GM23338 (cell line): ENCODE measurements around the gene GPR82. TPM values are rescaled to one million over a fixed set of nuclear protein-coding genes. Genes with fewer than 3 reads are reported as not detected.

Source experiments
- ATAC-seq: fragments of 200-7000 bp; cut with Tn5 transposase; 3 replicates; pipeline ENCODE4 v1.9.1; 2020
- DNase-seq: peaks from one replicate; pipeline ENCODE4 v3.0.0-alpha.2; 2015; ENCODE audit warnings: low spot score
- H2AFZ ChIP-seq: fragments of 200-600 bp; sonication (generic); 2 replicates; pipeline ENCODE4 v1.8.0; 2016; ENCODE audit warnings: antibody characterized with exemption, mild to moderate bottlenecking, moderate library complexity
- H3F3A ChIP-seq: fragments of 200-600 bp; sonication (generic); replicated peaks from 2 replicates; pipeline ENCODE4 v1.8.0; 2017; ENCODE audit warnings: antibody characterized with exemption, mixed run types, low read depth
- H3K27ac ChIP-seq: fragments of 200-600 bp; sonication (generic); 2 replicates; pipeline ENCODE4 v1.6.1; 2016; ENCODE audit warnings: low read depth
- H3K27me3 ChIP-seq: fragments of 200-600 bp; sonication (generic); 2 replicates; pipeline ENCODE4 v1.8.0; 2016; ENCODE audit warnings: mild to moderate bottlenecking, mixed run types, moderate library complexity; ENCODE audit not compliant: insufficient read depth
- H3K36me3 ChIP-seq: fragments of 200-600 bp; sonication (generic); 2 replicates; pipeline ENCODE4 v1.8.0; 2016; ENCODE audit warnings: mild to moderate bottlenecking; ENCODE audit not compliant: insufficient read depth
- H3K4me1 ChIP-seq: fragments of 200-600 bp; sonication (generic); 2 replicates; pipeline ENCODE4 v1.8.0; 2016; ENCODE audit warnings: mild to moderate bottlenecking, moderate library complexity; ENCODE audit not compliant: insufficient read depth
- H3K4me2 ChIP-seq: fragments of 200-600 bp; sonication (generic); 2 replicates; pipeline ENCODE4 v1.7.1; 2017; ENCODE audit warnings: mixed run types
- H3K4me3 ChIP-seq: fragments of 200-600 bp; sonication (generic); 2 replicates; pipeline ENCODE4 v1.6.1; 2016; ENCODE audit warnings: mixed run types
- H3K79me2 ChIP-seq: fragments of 200-600 bp; sonication (generic); replicated peaks from 2 replicates; pipeline ENCODE4 v1.8.0; 2017; ENCODE audit warnings: mild to moderate bottlenecking; ENCODE audit not compliant: insufficient read depth
- H3K9me2 ChIP-seq: fragments of 200-600 bp; sonication (generic); 2 replicates; pipeline ENCODE4 v1.8.0; 2017; ENCODE audit not compliant: insufficient read depth
- H4K20me1 ChIP-seq: fragments of 200-600 bp; sonication (generic); replicated peaks from 2 replicates; pipeline ENCODE4 v1.8.0; 2017; ENCODE audit warnings: mild to moderate bottlenecking; ENCODE audit not compliant: insufficient read depth
- H3K27ac Mint-ChIP-seq: 2 replicates; pipeline ENCODE4 v1.8.0; 2020; ENCODE audit warnings: inconsistent platforms, mild to moderate bottlenecking, moderate library complexity, mixed read lengths
- H3K27me3 Mint-ChIP-seq: 3 replicates; pipeline ENCODE4 v1.8.0; 2022; ENCODE audit warnings: low read depth, mild to moderate bottlenecking, moderate library complexity, mixed read lengths, inconsistent platforms; ENCODE audit not compliant: insufficient read depth, poor library complexity
- H3K36me3 Mint-ChIP-seq: 3 replicates; pipeline ENCODE4 v1.8.0; 2021; ENCODE audit warnings: low read depth, mild to moderate bottlenecking, inconsistent platforms, moderate library complexity, mixed read lengths
- H3K4me1 Mint-ChIP-seq: 3 replicates; pipeline ENCODE4 v1.8.0; 2020; ENCODE audit warnings: mild to moderate bottlenecking, inconsistent platforms, mixed read lengths
- H3K4me3 Mint-ChIP-seq: 3 replicates; pipeline ENCODE4 v1.8.0; 2021; ENCODE audit warnings: moderate library complexity, mild to moderate bottlenecking, inconsistent platforms, mixed read lengths
- H3K9me3 Mint-ChIP-seq: 3 replicates; pipeline ENCODE4 v1.8.0; 2020; ENCODE audit warnings: moderate library complexity, mild to moderate bottlenecking, inconsistent platforms, mixed read lengths
- CREB1 ChIP-seq: fragments of 250-450 bp; sonication (Bioruptor Pico); IDR thresholded peaks from 2 replicates; pipeline ENCODE4 v1.5.0; 2020; ENCODE audit warnings: low read depth, mild to moderate bottlenecking, moderate library complexity
- EZH2 ChIP-seq: fragments of 200-600 bp; sonication (generic); IDR thresholded peaks from one replicate; pipeline ENCODE4 v1.8.0; 2017; ENCODE audit warnings: antibody characterized with exemption, mild to moderate bottlenecking, low read depth; ENCODE audit not compliant: unreplicated experiment
- NANOG ChIP-seq: IDR thresholded peaks from 2 replicates; pipeline ENCODE4 v1.6.1; 2016; ENCODE audit warnings: antibody characterized with exemption, borderline replicate concordance
- POLR2AphosphoS5 ChIP-seq: IDR thresholded peaks from 2 replicates; pipeline ENCODE4 v1.6.1; 2016; ENCODE audit warnings: antibody characterized with exemption, low read depth
- STAT1 ChIP-seq: IDR thresholded peaks from one replicate; pipeline ENCODE4 v1.6.1; 2016; ENCODE audit warnings: antibody characterized with exemption; ENCODE audit not compliant: unreplicated experiment
- ZNF114 ChIP-seq: fragments of 250-450 bp; sonication (Bioruptor Pico); IDR thresholded peaks from 2 replicates; pipeline ENCODE4 v1.5.0; 2020; ENCODE audit warnings: mild to moderate bottlenecking, moderate library complexity
- ZNF331 ChIP-seq: fragments of 250-450 bp; sonication (Bioruptor Pico); IDR thresholded peaks from 2 replicates; pipeline ENCODE4 v1.5.0; 2020; ENCODE audit warnings: low read depth, mild to moderate bottlenecking, moderate library complexity
- polyA plus RNA-seq: library from polyadenylated mRNA; unstranded; fragments of >200 nt; fragmentation: Nextera tagmentation; extraction: Ambion mirVana; gene quantifications from 2 replicates; pipeline ENCODE4 v1.2.1, GENCODE V29; 2016
- total RNA-seq: library from RNA; depleted of rRNA; stranded (reverse); fragments of >200 nt; shearing (Covaris generic); gene quantifications from 2 replicates; pipeline ENCODE4 v1.2.3, GENCODE V29; 2014
- TF ChIP-seq, protein P1 (sequence below), 2 experiments: fragments of 200-600 bp in 1 of 2; sonication (generic) in 1 of 2; conservative IDR thresholded peaks; 2 replicates each; pipeline versions ENCODE4 v1.5.1 to v1.6.1; 2016 to 2017; ENCODE audit warnings: antibody characterized with exemption in 2 of 2, low read depth in 2 of 2, mild to moderate bottlenecking in 2 of 2, moderate library complexity in 1 of 2
- TF ChIP-seq, protein P2 (sequence below): IDR thresholded peaks from 2 replicates; pipeline ENCODE4 v1.6.1; 2016; ENCODE audit warnings: antibody characterized with exemption
- TF ChIP-seq, protein P3 (sequence below): fragments of 250-450 bp; sonication (Bioruptor Pico); IDR thresholded peaks from 2 replicates; pipeline ENCODE4 v1.5.0; 2020; ENCODE audit warnings: mild to moderate bottlenecking, moderate library complexity
- TF ChIP-seq, protein P4 (sequence below): IDR thresholded peaks from one replicate; pipeline ENCODE4 v1.6.1; 2018; ENCODE audit warnings: antibody characterized with exemption; ENCODE audit not compliant: unreplicated experiment

GPR82 gene
- total and polyA plus RNA-seq, 2 experiments from 2014 or later, result 0.32 TPM; not detected in 1

DNA sequence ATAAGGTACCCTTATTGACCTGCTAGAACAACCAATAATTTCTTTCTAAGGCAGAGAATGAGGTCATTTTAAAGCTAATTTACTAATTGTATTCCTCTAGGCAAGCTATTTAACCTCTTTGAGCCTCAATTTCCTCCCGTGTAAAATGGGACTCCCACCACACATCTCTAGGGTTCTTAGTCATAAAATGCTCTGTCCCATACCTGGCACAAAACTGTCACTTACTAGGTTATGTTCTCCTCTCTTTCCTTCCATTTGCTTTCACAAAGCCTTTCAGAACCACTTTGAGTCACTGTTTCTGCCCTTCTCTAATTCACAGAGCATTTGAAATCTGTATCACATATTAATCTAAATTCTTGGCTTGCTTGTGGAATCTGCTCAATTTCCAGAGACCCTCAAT, 2.4 kb upstream of the GPR82 start:
- H3K4me3 Mint-ChIP-seq, result no peak overlapping the region

More for the DNA sequence above, 2.4 kb upstream of the GPR82 start:
- peaks cover 34% of the 10 kb centered on the region for H3K9me3 Mint-ChIP-seq
- H3F3A ChIP-seq, result no peaks in the 10 kb centered on the region
- TF ChIP-seq, protein P1, sequence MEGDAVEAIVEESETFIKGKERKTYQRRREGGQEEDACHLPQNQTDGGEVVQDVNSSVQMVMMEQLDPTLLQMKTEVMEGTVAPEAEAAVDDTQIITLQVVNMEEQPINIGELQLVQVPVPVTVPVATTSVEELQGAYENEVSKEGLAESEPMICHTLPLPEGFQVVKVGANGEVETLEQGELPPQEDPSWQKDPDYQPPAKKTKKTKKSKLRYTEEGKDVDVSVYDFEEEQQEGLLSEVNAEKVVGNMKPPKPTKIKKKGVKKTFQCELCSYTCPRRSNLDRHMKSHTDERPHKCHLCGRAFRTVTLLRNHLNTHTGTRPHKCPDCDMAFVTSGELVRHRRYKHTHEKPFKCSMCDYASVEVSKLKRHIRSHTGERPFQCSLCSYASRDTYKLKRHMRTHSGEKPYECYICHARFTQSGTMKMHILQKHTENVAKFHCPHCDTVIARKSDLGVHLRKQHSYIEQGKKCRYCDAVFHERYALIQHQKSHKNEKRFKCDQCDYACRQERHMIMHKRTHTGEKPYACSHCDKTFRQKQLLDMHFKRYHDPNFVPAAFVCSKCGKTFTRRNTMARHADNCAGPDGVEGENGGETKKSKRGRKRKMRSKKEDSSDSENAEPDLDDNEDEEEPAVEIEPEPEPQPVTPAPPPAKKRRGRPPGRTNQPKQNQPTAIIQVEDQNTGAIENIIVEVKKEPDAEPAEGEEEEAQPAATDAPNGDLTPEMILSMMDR (conservative IDR thresholded peaks at IDR 0.05; ENCODE audit: low read depth in 2 of 2), result no peak
- TF ChIP-seq, protein P2, sequence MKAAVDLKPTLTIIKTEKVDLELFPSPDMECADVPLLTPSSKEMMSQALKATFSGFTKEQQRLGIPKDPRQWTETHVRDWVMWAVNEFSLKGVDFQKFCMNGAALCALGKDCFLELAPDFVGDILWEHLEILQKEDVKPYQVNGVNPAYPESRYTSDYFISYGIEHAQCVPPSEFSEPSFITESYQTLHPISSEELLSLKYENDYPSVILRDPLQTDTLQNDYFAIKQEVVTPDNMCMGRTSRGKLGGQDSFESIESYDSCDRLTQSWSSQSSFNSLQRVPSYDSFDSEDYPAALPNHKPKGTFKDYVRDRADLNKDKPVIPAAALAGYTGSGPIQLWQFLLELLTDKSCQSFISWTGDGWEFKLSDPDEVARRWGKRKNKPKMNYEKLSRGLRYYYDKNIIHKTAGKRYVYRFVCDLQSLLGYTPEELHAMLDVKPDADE, result no peak
- no peak for TF ChIP-seq EZH2
- TF ChIP-seq POLR2AphosphoS5, result no peak
- no peak for TF ChIP-seq ZNF114 (CRISPR knock-in tag)
- TF ChIP-seq ZNF331 (CRISPR knock-in tag), result no peak
- TF ChIP-seq, protein P3, sequence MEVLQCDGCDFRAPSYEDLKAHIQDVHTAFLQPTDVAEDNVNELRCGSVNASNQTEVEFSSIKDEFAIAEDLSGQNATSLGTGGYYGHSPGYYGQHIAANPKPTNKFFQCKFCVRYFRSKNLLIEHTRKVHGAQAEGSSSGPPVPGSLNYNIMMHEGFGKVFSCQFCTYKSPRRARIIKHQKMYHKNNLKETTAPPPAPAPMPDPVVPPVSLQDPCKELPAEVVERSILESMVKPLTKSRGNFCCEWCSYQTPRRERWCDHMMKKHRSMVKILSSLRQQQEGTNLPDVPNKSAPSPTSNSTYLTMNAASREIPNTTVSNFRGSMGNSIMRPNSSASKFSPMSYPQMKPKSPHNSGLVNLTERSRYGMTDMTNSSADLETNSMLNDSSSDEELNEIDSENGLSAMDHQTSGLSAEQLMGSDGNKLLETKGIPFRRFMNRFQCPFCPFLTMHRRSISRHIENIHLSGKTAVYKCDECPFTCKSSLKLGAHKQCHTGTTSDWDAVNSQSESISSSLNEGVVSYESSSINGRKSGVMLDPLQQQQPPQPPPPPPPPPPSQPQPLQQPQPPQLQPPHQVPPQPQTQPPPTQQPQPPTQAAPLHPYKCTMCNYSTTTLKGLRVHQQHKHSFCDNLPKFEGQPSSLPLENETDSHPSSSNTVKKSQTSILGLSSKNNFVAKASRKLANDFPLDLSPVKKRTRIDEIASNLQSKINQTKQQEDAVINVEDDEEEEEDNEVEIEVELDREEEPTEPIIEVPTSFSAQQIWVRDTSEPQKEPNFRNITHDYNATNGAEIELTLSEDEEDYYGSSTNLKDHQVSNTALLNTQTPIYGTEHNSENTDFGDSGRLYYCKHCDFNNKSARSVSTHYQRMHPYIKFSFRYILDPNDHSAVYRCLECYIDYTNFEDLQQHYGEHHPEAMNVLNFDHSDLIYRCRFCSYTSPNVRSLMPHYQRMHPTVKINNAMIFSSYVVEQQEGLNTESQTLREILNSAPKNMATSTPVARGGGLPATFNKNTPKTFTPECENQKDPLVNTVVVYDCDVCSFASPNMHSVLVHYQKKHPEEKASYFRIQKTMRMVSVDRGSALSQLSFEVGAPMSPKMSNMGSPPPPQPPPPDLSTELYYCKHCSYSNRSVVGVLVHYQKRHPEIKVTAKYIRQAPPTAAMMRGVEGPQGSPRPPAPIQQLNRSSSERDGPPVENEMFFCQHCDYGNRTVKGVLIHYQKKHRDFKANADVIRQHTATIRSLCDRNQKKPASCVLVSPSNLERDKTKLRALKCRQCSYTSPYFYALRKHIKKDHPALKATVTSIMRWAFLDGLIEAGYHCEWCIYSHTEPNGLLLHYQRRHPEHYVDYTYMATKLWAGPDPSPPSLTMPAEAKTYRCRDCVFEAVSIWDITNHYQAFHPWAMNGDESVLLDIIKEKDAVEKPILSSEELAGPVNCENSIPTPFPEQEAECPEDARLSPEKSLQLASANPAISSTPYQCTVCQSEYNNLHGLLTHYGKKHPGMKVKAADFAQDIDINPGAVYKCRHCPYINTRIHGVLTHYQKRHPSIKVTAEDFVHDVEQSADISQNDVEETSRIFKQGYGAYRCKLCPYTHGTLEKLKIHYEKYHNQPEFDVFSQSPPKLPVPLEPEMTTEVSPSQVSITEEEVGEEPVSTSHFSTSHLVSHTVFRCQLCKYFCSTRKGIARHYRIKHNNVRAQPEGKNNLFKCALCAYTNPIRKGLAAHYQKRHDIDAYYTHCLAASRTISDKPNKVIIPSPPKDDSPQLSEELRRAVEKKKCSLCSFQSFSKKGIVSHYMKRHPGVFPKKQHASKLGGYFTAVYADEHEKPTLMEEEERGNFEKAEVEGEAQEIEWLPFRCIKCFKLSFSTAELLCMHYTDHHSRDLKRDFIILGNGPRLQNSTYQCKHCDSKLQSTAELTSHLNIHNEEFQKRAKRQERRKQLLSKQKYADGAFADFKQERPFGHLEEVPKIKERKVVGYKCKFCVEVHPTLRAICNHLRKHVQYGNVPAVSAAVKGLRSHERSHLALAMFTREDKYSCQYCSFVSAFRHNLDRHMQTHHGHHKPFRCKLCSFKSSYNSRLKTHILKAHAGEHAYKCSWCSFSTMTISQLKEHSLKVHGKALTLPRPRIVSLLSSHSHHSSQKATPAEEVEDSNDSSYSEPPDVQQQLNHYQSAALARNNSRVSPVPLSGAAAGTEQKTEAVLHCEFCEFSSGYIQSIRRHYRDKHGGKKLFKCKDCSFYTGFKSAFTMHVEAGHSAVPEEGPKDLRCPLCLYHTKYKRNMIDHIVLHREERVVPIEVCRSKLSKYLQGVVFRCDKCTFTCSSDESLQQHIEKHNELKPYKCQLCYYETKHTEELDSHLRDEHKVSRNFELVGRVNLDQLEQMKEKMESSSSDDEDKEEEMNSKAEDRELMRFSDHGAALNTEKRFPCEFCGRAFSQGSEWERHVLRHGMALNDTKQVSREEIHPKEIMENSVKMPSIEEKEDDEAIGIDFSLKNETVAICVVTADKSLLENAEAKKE (CRISPR knock-in tag), result no peak
- TF ChIP-seq NANOG, result no peak
- TF ChIP-seq STAT1, result no peak
- TF ChIP-seq, protein P4, sequence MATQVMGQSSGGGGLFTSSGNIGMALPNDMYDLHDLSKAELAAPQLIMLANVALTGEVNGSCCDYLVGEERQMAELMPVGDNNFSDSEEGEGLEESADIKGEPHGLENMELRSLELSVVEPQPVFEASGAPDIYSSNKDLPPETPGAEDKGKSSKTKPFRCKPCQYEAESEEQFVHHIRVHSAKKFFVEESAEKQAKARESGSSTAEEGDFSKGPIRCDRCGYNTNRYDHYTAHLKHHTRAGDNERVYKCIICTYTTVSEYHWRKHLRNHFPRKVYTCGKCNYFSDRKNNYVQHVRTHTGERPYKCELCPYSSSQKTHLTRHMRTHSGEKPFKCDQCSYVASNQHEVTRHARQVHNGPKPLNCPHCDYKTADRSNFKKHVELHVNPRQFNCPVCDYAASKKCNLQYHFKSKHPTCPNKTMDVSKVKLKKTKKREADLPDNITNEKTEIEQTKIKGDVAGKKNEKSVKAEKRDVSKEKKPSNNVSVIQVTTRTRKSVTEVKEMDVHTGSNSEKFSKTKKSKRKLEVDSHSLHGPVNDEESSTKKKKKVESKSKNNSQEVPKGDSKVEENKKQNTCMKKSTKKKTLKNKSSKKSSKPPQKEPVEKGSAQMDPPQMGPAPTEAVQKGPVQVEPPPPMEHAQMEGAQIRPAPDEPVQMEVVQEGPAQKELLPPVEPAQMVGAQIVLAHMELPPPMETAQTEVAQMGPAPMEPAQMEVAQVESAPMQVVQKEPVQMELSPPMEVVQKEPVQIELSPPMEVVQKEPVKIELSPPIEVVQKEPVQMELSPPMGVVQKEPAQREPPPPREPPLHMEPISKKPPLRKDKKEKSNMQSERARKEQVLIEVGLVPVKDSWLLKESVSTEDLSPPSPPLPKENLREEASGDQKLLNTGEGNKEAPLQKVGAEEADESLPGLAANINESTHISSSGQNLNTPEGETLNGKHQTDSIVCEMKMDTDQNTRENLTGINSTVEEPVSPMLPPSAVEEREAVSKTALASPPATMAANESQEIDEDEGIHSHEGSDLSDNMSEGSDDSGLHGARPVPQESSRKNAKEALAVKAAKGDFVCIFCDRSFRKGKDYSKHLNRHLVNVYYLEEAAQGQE, result no peak
- TF ChIP-seq CREB1 (CRISPR knock-in tag), result no peak
- H2AFZ ChIP-seq, result no peak overlapping the region
- no peaks in the 10 kb centered on the region for H4K20me1 ChIP-seq
- no peaks in the 10 kb centered on the region for H3K36me3 ChIP-seq
- DNase-seq (no peak), ATAC-seq (no peak)
- no peaks in the 10 kb centered on the region for H3K4me1 Mint-ChIP-seq
- no peaks in the 10 kb centered on the region for H3K9me2 ChIP-seq
- peaks cover 47% of the 10 kb centered on the region for H3K36me3 Mint-ChIP-seq
- peaks cover 4% of the 10 kb centered on the region for H3K27me3 Mint-ChIP-seq
- no peak overlapping the region for H3K27ac Mint-ChIP-seq
- no peak overlapping the region for H3K4me2 ChIP-seq
- no peaks in the 10 kb centered on the region for H3K27me3 ChIP-seq
- no peak overlapping the region for H3K4me3 ChIP-seq
- H3K79me2 ChIP-seq, result no peaks in the 10 kb centered on the region
- no peak overlapping the region for H3K27ac ChIP-seq
- H3K4me1 ChIP-seq, result no peaks in the 10 kb centered on the region
